HCT116 (cell line): ENCODE data around the gene TNFRSF25.

Experiments used
- CBX3 ChIP-seq: IDR thresholded peaks from 2 replicates; pipeline ENCODE4 v1.6.1; 2012; ENCODE audit warnings: low read depth
- CTCF ChIP-seq, 3 experiments: fragments of 200-600 bp in 1 of 3; sonication (generic) in 1 of 3; IDR thresholded peaks in 2 of 3; conservative IDR thresholded peaks in 1 of 3; 2 replicates each; pipeline ENCODE4 v1.5.1; 2012 to 2017; ENCODE audit warnings: low read depth in 2 of 3, low read length in 2 of 3, antibody characterized with exemption in 1 of 3, borderline replicate concordance in 1 of 3, control low read depth in 1 of 3, mild to moderate bottlenecking in 1 of 3, mixed read lengths in 1 of 3, mixed run types in 1 of 3, moderate library complexity in 1 of 3; ENCODE audit not compliant: insufficient read depth in 1 of 3
- EGR1 ChIP-seq: IDR thresholded peaks from 2 replicates; pipeline ENCODE4 v1.6.1; 2012; ENCODE audit warnings: low read depth
- ELF1 ChIP-seq: IDR thresholded peaks from 2 replicates; pipeline ENCODE4 v1.6.1; 2012; ENCODE audit warnings: low read depth, borderline replicate concordance
- MAX ChIP-seq: IDR thresholded peaks from 2 replicates; pipeline ENCODE4 v1.6.1; 2012
- POLR2A ChIP-seq: IDR thresholded peaks from 2 replicates; pipeline ENCODE4 v1.7.0; 2011; ENCODE audit warnings: borderline replicate concordance; ENCODE audit not compliant: insufficient read depth, insufficient read length; ENCODE audit errors: extremely low read depth
- RAD21 ChIP-seq: IDR thresholded peaks from 2 replicates; pipeline ENCODE4 v1.6.1; 2012; ENCODE audit warnings: low read depth, mild to moderate bottlenecking
- TCF7L2 ChIP-seq: IDR thresholded peaks from 2 replicates; pipeline ENCODE4 v1.7.0; 2011; ENCODE audit warnings: borderline replicate concordance, inconsistent platforms; ENCODE audit not compliant: insufficient read depth, insufficient read length; ENCODE audit errors: extremely low read depth
- YY1 ChIP-seq: IDR thresholded peaks from 2 replicates; pipeline ENCODE4 v1.6.1; 2011; ENCODE audit warnings: low read length, low read depth, moderate library complexity, mild to moderate bottlenecking; ENCODE audit not compliant: insufficient replicate concordance; ENCODE audit errors: extremely low read depth

DNA sequence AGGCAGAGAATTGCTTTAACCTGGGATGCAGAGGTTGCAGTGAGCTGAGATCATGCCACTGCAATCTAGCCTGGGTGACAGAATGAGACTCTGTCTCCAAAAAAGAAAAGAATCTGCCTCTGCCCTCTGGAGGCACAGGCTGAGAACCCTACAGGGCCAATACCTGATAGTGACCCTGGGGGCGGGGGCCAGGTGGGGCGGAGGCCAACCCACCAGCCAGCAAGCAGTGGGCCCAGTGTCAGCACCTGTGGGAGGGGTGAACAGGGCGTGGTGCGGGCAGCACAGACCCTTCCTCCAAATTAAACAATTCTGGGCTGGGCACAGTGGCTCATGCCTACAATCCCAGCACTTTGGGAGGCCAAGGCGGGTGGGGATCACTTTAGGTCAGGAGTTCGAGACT, 44.5 kb upstream of the TNFRSF25 start:
- TF ChIP-seq POLR2A (no peak), YY1 (no peak), RAD21 (no peak), CBX3 (no peak), CTCF (IDR thresholded peaks at IDR 0.05 in 2 of 3, conservative IDR thresholded peaks at IDR 0.05 in 1 of 3; ENCODE audit: borderline replicate concordance in 1 of 3, insufficient read depth in 1 of 3, low read depth in 2 of 3, low read length in 2 of 3) (no peak), EGR1 (no peak), TCF7L2 (no peak), MAX (no peak), ELF1 (no peak)
